GM12873 (cell line): ENCODE data around the gene SIGLEC6.

ENCODE experiments used
- TF ChIP-seq, protein P1 (sequence below): IDR thresholded peaks from 2 replicates; pipeline ENCODE4 v1.5.1; 2012; ENCODE audit warnings: low read depth, mild to moderate bottlenecking, moderate library complexity, low read length, control low read depth; ENCODE audit not compliant: insufficient read depth; ENCODE audit errors: missing control alignments

The SIGLEC6 gene

DNA sequence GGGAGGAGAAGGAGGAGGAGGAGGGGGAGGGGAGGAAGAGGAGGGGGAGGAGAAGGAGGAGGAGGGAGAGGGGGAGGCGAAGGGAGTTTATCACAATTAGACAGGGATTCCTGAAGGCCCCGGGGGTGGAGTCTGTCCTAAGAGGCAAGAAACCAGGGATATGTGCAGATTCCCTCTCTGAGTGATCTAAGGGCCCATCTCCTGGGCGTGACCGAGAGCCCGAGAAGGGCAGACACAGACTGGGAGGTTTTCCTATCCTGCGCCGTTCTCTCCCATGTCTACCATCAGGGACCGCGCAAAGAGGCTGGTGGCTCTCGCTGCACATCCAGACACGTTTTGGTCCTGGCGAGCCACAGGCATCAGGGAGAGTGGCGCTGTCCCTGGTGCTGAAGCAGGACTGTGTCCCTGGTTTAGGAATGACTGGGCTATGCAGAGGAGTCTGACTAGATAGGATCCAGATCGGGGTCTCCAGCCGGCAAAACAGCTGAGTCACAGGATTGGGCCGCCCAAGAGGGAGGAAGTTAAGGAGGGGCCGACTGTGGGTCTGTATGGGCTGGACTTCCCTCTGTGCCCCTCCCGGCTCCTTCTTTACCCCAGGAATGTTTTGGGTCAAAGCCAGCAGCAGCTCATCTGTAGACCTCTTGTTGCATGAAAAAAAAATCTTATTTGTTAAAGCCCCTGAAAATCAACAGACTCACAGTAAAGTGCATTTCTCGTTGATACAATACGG is 21.7 kb upstream of the SIGLEC6 start:
- TF ChIP-seq, protein P1, sequence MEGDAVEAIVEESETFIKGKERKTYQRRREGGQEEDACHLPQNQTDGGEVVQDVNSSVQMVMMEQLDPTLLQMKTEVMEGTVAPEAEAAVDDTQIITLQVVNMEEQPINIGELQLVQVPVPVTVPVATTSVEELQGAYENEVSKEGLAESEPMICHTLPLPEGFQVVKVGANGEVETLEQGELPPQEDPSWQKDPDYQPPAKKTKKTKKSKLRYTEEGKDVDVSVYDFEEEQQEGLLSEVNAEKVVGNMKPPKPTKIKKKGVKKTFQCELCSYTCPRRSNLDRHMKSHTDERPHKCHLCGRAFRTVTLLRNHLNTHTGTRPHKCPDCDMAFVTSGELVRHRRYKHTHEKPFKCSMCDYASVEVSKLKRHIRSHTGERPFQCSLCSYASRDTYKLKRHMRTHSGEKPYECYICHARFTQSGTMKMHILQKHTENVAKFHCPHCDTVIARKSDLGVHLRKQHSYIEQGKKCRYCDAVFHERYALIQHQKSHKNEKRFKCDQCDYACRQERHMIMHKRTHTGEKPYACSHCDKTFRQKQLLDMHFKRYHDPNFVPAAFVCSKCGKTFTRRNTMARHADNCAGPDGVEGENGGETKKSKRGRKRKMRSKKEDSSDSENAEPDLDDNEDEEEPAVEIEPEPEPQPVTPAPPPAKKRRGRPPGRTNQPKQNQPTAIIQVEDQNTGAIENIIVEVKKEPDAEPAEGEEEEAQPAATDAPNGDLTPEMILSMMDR: no peak

DNA sequence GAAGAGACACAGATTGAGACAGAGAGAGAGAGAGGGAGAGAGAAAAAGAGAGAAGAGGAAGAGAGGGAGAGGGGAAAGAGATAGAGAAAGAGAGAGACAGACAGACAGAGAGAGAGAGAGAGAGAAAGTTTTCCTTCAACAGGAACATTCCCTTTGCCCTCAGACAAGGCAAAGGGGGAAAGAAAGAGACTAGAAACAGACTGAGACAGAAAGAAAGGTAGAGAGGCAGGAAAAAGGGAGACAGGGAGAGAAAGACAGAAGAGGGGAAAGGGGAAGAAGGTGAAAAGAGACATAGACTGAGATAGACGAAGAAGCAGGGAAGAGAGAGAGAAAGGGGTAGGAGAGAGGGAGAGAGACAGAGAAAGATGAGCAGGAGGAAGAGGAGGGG is 21.1 kb upstream of the SIGLEC6 start:
- TF ChIP-seq, protein P1: no peak

DNA sequence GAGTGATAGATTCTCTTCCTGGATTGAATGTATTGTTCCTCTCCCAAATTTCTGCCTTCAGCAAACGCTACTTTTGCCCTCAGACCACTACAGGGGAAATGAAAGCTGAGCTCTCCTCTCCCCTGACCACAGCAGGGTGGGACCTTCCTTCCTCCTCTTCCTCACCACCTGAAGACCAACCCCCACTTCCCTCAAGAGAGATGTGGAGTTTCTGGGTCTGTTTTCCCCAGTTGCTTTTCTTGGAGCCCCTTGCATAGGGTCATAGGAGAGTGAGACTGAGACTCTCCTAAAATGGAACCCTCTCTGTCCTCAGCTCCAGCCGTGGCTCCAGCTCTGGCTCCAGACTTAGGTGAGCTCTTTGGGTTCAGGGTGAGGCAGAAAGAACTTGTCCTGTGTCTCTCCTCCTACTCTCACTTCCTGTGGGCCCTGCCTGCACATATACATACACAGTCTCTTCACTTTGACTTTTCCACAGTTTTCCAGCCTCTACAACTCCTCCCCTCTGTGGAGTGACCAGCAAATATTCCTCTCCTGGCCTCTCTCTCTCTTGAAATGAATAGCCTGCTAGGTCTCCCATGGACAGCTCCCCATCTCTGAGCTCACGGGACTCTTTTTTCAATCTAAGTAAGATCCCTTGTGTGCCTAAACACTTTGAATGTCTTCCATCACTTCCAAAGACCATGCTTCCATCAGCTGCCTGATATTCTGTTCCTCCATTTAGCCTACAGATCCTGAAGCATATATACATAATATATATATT is 20.4 kb upstream of the SIGLEC6 start:
- TF ChIP-seq, protein P1: no peak

DNA sequence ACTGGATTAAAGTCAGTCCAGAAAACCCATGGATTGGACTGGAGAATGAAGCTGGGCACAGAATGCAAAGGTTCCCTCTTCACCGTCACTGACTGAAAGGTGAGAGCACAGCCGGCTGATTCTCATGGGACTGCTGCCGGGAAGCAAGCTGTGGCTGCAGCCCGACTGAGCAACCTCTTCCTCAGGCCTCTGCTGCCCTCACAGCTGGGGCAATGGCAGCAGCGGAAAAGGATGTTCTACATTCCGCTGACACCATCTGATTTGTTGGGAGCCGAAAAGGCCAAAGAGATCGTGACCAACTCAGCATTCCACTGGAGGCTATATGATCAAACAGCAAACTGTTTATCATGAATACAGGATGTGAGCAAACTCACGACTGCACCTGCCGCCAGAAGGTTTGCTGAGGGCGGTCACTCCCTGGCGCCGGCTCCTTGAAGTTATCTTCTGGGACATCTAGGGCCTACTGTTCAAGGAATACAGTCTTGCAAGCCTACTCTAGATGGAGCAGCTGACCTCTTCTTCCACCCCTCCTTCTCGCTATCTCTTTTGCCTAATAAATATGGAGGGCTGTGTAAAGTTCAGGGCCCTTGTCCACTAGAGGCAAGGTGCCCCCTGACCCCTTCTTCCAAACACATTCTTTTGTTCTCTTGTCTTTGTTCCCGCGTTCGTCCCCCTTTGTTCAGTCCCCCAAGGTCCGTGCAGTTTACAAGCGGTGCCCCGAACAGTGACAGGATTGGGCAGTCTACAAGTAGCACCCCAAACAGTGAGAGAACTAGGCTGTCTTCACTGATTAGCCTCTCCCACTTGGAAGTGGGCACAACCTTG is 19.6 kb upstream of the SIGLEC6 start:
- TF ChIP-seq, protein P1: no peak

DNA sequence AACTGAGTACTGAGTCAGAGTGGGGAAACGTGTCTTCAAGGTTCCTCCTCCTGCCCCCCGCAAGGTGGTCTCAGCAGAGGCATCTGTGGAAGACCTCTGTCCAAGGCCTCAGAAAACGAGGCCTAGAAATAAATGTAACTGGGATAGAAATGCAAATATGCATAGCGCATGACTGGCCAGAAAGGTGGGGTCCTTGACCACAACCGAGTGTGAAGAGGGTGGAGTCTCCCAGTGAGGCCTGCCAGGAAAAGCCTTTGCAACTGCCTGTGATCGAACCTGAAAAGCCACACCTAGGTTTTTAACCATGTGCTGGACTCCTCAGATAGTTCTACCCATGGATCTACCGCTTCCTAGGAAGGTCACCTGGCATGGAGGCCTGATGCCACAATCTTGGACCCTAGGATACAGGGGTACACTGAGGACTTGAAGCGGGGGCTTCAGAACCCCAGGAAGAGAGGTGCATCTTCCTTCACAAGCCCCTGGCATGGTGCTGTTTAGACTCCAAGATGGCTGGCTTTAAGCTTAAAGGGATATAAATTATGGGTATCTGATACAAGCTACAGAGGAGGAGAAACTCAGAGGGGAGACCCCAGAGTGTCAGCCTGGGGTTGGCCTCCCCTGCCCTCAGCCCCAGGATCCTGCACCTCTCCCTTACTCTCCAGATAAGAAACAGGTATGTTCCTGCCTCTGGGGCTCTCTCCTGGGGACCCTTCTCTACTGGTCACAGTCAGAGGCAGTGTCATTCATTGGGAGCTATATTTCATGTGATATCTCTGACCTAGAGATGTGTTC is 18.3 kb upstream of the SIGLEC6 start:
- TF ChIP-seq, protein P1: no peak

DNA sequence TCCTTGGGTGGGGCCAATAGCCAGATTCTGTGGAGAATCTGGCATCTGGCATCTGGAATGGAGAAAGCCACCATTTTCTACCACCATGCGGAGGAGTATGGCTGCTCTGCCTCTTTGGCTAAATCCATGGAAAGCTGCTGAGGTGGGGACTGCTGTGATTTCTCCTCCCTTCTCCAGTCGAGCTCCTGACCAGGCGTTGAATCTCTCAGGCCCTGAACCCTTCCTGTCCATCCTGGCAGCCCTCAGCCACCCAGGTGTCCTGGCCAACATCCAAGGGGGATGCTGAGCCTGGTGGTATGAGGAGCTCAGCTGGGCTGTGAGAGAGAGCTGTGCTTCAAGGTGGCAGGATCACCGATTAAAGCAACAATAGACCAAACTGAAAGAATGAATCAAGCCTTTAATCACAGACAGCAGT is 17.4 kb upstream of the SIGLEC6 start:
- TF ChIP-seq, protein P1: no peak
